ENCODE data around the gene STRBP. TPM values are rescaled to one million over a fixed set of nuclear protein-coding genes. Genes with fewer than 3 reads are reported as not detected.

The STRBP gene
- total RNA-seq, 1 donor from 2014 or later: 9.1 TPM

- no peaks in the 10 kb centered on the region for H3K9me3 ChIP-seq
- no peak overlapping the region for H3K27ac ChIP-seq
- peaks cover 0 to 21% of the 10 kb centered on the region in 2 donors for H3K36me3 ChIP-seq
- intact Hi-C loops (cut with DNase I): no loop called here
- H3K4me1 ChIP-seq: no peaks in the 10 kb centered on the region
- no peaks in the 10 kb centered on the region for H3K27me3 ChIP-seq
- no peak overlapping the region for H3K4me3 ChIP-seq
- TF ChIP-seq POLR2A (IDR thresholded peaks at IDR 0.05) (no peak), POLR2AphosphoS5 (IDR thresholded peaks at IDR 0.05; ENCODE audit: insufficient read depth in 1 of 2, low read depth in 1 of 2) (no peak), CTCF (IDR thresholded peaks at IDR 0.05) (no peak)
- DNase-seq (ENCODE audit: extremely low spot score in 2 of 2): no peak
Measured at GRCh38 chr9:123112015-123112975, 156.1 kb downstream of the STRBP start.

DNA sequence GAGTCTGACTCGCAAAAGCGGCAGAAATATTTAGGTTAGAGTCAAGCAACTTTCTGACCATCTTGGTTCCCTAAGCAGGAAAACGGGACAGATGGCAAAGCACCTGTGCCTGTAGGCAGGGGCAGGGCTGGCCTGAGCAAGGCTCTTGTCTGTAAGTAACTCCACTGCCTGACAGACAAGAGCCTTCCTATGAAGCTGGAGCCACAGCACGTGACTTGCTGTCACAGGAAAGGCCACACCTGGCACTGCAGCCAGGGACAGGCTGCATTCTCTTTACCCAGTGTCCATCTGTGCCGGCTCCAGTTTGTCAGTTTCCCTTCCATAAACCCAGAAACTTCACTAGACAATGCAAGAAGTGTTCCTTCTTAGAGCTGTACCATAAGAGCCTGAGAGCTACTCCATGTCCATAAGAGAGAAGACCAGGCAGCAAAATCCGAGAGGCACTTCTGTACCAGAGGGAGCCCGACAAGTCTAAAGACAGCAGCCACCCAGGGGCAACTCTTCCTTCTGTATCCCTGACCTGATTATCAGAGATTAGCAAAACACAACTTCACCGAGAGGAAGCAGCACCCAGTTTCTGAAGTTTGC lies 156.9 kb downstream of the STRBP start:
- no peaks in the 10 kb centered on the region for H3K4me1 ChIP-seq
- no peaks in the 10 kb centered on the region for H3K9me3 ChIP-seq
- DNase-seq (ENCODE audit: extremely low spot score in 2 of 2): no peak
- H3K27ac ChIP-seq: no peak overlapping the region
- peaks cover 0 to 25% of the 10 kb centered on the region in 2 donors for H3K36me3 ChIP-seq
- no peak overlapping the region for H3K4me3 ChIP-seq
- intact Hi-C loops (cut with DNase I): no loop called here
- H3K27me3 ChIP-seq: no peaks in the 10 kb centered on the region
- TF ChIP-seq POLR2AphosphoS5 (IDR thresholded peaks at IDR 0.05; ENCODE audit: insufficient read depth in 1 of 2, low read depth in 1 of 2): no peak
- TF ChIP-seq POLR2A (IDR thresholded peaks at IDR 0.05): no peak
- TF ChIP-seq CTCF (IDR thresholded peaks at IDR 0.05): no peak

DNA sequence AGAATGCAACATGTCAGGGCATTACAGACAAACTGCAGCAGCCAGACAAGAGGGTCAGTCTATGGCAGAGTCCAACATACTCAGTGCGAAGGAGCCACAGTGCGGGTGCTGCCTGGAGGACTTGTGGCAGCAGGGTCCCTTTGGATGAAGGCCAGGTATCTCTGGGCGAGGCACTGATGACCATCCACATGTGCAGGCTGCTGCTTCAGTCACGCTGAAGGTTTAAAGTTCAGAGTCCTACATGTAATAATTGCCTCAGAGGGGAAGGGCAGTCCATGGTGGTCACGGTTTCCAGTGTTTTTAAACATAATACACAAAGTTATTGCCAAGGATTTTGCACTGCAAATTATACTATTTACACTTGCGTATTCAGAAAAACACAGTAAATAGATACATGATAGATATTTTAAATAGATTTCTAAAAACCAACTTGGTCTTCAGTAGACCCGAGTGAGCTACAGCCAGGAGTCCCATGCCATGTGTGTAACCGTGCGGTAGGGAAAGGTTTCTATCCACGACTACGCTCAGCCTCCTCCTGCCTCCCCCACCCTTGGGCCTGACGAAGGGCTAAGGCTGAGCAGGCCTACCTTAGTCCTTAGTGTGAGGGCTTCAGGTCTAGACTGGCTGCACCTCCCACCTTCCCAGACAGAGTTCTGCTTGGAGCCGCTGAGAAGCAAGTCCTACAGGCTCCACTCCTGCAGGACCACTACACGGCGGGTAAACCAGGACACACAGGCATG lies 158.7 kb downstream of the STRBP start:
- no peak overlapping the region for H3K4me3 ChIP-seq
- intact Hi-C loops (cut with DNase I): no loop called here
- H3K9me3 ChIP-seq: no peaks in the 10 kb centered on the region
- DNase-seq (ENCODE audit: extremely low spot score in 2 of 2): no peak
- peaks cover 0 to 33% of the 10 kb centered on the region in 2 donors for H3K36me3 ChIP-seq
- no peaks in the 10 kb centered on the region for H3K4me1 ChIP-seq
- no peak overlapping the region for H3K27ac ChIP-seq
- no peaks in the 10 kb centered on the region for H3K27me3 ChIP-seq
- TF ChIP-seq POLR2AphosphoS5 (IDR thresholded peaks at IDR 0.05; ENCODE audit: insufficient read depth in 1 of 2, low read depth in 1 of 2) (no peak), CTCF (IDR thresholded peaks at IDR 0.05) (no peak), POLR2A (IDR thresholded peaks at IDR 0.05) (no peak)

GRCh38 chr9:123108976-123109375 lies 159.4 kb downstream of the STRBP start:
- no peak for DNase-seq (ENCODE audit: extremely low spot score in 2 of 2)
- Histone ChIP-seq H3K27me3 (no peaks in the 10 kb centered on the region), H3K36me3 (peaks cover 0 to 38% of the 10 kb centered on the region in 2 donors), H3K9me3 (no peaks in the 10 kb centered on the region), H3K4me3 (no peak overlapping the region), H3K27ac (no peak overlapping the region), H3K4me1 (no peaks in the 10 kb centered on the region)
- no peak for TF ChIP-seq POLR2AphosphoS5 (IDR thresholded peaks at IDR 0.05; ENCODE audit: insufficient read depth in 1 of 2, low read depth in 1 of 2)
- TF ChIP-seq CTCF (IDR thresholded peaks at IDR 0.05): no peak
- TF ChIP-seq POLR2A (IDR thresholded peaks at IDR 0.05): no peak
- intact Hi-C loops (cut with DNase I): no loop called here
